Measurements from ENCODE around the gene SF3B2.
"Not testable (repeated sequence)": the region's sequence is repeated elsewhere in the genome, so short reads cannot be mapped to it uniquely, and the experiment has no call there.

The SF3B2 gene, protein sequence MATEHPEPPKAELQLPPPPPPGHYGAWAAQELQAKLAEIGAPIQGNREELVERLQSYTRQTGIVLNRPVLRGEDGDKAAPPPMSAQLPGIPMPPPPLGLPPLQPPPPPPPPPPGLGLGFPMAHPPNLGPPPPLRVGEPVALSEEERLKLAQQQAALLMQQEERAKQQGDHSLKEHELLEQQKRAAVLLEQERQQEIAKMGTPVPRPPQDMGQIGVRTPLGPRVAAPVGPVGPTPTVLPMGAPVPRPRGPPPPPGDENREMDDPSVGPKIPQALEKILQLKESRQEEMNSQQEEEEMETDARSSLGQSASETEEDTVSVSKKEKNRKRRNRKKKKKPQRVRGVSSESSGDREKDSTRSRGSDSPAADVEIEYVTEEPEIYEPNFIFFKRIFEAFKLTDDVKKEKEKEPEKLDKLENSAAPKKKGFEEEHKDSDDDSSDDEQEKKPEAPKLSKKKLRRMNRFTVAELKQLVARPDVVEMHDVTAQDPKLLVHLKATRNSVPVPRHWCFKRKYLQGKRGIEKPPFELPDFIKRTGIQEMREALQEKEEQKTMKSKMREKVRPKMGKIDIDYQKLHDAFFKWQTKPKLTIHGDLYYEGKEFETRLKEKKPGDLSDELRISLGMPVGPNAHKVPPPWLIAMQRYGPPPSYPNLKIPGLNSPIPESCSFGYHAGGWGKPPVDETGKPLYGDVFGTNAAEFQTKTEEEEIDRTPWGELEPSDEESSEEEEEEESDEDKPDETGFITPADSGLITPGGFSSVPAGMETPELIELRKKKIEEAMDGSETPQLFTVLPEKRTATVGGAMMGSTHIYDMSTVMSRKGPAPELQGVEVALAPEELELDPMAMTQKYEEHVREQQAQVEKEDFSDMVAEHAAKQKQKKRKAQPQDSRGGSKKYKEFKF

DNA sequence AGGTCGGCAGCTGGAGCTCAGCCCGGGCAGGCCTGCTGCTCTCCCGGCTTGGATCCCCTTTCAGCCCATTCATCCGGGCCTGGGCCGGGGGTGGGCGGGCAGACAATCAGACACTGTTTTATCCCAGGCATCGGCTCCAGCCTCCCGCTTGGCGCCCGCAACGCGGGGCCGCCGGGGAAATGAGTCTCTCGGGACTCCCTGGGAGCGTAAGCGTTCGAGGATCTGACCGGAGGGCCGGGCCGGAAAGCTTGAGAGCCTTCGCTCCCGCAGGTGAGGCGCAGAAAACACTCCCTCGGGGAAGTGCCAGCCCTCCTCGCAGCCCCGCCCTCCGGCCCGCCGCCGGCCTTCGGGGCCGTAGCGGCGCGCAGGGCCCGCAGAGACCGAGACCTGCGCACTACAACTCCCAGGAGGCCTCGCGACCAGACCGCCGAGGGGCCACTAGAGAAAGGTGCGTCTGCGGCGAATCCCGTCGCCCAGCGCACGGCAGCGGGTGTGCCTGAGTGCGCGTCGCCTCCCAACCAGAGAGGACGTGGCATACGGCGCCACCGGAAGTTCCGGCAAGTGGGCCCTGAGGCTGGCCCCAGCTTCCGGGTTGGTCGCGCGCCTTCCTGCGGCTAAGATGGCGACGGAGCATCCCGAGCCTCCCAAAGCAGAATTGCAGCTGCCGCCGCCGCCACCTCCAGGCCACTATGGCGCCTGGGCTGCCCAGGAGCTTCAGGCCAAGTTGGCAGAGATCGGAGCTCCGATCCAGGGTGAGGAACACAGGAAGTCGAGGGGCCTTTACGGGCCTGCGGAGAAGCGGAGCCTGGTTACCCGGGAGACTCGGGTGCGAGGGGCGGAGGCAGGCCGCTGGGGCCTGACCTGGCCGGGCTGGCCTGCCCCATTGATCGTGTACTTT, at the start of gene SF3B2:
TSS of gene SF3B2 (plus strand) at position 599 of the 898 bp plus-strand sequence. CDS start at position 620, 21 bp downstream.
- peak; percentile 99 for DNase-seq

DNA sequence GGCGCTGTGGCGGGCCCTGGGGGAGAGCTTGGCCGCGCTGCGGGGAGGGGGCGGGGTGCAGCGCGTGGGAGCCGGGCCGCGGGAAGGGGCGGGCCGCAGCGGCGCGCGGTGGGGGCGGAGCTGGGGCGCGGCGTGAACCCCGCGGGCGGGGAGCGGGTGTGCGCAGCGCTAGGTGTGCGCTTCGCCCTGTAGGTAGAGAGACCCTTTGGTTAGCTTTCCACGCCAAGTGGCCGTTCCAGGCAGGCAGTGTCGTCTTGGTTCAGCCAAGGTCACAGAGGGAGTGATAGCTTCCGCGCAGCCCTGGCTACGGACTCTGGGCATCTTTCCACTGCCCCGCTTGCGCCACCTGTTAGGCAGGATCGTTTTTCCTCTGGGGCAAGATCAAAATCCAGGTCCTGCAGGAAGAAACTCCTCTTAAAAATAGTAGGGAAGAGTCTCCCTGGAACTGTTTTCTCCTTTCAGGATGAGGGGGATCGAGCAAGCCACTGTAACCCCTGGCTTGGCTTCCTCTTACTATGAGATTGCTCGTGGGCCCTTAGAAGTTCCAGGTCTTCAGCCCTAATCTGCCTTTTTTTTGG, 49.4 kb upstream of the SF3B2 start:
- DNase-seq = no peak

DNA sequence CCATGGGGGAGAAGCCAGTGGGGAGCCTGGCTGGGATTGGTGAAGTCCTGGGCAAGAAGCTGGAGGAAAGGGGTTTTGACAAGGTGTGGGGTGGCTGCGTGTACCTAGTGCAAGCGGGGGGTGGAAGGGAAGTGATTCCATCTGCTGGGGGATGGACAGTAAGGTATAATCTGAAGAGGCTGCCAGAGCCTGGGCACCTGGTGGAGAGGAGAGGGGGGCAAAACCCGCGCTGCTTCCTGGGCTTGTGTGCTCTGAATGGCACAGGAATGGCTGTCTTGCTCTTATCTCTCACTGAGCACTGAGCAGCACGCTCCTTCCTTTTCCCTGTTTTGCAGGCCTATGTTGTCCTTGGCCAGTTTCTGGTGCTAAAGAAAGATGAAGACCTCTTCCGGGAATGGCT, 48.9 kb upstream of the SF3B2 start:
- no peak for DNase-seq

DNA sequence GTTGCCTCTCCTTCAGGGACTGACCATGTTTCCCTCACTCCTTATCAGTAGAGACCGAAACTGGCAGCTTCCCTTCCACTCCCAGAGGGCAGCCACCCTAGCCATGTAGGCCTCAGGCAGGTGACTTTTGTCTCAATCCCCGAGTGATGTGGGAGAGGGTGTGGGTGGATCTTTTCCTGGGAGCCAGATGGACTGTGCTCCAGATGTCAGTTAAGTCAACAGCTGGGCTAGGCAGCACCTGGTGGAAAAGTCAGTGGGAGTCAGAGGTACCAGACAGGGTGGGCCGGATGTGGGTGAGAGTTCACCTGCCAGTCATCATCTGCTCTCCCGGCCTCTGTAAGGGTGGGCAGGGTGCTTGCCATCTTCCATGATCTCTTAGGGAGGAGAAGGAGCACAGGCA, 48.0 kb upstream of the SF3B2 start:
- DNase-seq = no peak

DNA sequence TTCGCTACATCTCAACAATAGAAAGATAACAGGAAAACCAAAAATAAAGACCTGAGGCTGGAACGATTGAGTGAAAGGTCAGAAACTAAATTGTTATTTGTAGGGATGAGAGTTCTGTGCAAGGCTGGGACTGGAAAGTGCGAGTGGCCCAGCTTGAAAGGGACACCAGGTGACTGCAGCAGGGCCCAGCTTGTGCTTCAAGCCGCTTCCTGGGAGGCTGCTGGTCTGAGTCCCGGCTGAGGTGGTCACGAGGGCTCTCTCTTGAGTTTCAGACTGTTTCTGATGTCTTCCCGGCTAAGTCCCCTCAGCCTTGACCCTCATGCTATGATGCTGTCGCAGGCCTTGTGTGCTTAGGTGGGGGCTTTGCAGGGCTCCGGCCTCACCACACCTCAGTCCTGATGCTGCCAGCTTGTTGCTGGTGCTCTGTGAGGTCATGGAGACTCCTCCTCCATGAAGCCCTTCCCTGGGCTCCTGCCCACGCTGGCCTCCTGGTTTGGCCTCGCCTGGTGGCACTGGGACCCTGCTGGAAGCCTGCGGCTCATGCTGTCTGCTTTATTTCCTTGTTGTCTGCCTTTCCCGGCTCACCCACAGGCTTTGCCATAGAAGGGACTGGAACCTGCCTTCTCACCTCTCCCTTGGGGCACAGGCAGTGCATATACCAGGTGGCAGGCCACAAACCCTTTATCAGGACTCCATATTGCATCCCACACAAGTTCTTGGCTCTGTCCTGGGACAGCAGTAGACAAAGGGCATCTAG, 45.9 kb upstream of the SF3B2 start:
- no peak for DNase-seq

DNA sequence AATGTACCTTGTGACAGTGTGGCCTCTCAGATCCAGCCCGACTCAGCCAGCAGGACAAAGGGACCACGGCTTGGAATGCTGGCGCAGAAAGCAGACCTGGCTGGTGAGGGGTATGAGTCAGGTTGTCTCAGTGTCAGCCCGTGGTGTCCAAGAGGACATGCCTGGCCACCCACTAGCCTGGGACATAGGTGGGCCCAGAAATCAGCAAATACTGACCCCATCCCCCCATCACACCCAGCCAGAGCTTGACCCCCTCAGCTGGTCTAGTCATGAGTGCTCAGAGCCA, 45.3 kb upstream of the SF3B2 start:
- DNase-seq = no peak

DNA sequence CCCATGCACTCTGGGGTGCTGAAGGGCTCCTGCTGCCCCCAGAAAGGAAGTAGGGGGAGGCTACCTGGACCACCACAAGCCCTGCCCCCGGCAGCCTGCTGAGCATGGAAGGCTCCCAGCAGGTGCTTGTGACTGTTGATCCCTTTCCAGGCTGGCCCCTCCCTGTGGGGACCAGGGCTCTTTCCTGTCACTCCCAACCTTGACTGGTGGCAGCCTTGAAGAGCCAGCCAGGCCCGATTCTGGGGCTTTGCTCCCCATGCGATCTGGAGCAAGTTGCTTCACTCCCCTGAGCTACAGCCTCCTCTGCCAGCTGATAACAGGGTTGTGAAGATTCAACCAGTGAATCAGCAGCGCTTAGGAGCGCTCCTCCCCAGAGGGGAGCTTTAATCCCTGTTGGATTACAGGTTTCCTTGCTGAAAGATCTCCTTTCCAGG, 44.9 kb upstream of the SF3B2 start:
- DNase-seq = no peak

DNA sequence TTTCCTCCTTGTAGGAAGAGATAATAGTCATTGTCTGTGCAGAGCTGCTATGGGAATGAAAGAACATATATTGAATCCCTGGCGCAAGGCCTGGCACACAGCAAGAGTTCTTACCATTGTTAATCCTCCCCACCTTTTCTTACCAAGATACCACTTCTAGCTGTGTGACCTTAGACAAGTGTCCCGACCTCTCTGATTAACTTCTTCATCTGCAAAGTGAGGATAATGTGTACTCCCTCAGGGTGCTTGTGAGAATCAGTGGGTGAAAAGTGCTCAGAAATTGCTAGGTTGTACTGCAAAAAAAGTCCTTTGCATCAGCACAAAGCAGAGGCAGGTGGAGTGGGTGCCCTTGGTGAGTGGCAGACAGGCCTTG, 44.1 kb upstream of the SF3B2 start:
- DNase-seq = no peak

DNA sequence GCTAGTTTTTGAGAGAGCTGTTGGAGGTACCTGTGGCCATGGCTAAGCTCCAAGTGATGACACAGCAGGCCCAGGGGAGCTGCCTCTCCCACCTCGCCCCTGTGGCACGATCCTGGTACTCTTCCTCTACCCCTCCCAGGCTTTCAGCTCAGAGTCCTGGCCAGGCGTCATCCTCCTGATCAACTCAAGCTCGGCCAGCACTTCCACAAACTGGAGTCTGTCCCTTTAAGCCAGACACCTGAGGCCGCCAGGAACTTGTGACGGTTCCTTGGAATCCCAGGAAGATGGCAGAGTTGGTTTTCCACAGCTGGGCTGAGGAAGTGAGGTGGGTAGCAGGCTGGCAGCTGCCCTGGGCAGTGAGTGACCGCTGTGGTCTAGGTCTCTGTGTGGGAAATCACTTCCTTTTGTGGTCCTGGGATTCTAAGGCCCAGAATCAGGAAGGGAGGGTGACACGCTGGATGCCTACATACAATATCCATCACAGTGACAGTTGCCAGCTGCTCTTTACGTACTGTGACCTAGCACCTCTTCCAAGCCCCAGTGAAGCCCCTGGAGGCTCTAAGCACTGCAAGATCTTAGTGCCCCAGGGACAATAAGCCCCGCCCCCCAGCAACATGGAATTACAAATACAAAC, 43.6 kb upstream of the SF3B2 start:
- DNase-seq = no peak

DNA sequence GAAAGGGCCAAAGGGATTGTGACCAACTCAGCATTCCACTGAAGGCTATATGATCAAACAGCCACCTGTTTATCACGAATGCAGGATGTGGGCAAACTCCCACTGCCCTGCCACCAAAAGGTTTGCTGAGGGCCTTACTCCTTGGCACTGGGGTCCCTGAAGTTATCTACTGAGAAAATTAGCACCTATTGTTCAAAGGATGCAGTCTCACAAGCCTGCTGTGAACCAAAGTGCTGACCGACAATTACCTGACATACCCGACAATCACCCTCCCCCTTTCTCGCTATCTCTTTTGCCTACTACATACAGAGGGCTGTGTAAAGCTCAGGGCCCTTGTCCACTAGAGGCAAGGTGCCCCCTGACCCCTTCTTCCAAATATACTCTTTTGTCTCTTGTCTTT, 42.1 kb upstream of the SF3B2 start:
- DNase-seq = not testable (repeated sequence)

DNA sequence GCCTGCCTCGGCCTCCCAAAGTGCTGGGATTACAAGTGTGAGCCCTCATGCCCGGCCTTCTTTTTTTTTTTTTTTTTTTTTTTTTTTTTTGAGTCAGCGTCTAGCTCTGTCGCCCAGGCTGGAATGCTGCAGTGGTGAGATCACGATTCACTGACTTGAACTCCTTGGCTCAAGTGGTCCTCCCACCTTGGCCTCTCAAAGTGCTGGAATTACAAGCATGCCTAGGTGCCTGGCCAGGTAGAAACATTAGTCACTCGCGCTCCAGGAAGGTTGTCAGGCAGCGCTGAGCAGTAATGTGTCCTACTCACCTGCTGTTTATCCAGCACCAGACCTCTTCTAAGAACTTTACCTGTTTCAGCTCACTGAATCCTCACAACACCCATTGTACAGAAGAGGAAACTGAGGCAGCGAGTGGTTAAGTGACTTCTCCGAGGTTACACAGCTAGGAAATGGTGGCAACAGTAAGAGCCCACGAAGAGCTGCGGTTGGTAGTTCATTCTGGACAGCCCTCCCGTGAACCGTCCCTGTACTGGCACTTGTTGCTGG, 40.9 kb upstream of the SF3B2 start:
- DNase-seq = no peak

DNA sequence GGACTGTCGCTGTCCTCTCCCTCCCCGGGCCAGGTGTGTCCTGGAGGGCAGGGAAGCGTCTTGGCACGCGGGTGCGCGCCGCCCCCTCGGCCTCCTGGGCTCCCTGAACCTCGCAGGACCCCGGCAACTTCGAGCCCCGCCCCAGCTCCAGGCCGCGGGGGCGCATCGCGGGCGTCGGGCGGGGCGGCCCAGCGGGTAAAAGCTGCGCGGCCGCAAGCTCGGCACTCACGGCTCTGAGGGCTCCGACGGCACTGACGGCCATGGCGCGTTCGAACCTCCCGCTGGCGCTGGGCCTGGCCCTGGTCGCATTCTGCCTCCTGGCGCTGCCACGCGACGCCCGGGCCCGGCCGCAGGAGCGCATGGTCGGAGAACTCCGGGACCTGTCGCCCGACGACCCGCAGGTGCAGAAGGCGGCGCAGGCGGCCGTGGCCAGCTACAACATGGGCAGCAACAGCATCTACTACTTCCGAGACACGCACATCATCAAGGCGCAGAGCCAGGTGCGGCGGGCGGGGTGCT, 40.3 kb upstream of the SF3B2 start, which contains the start of gene CST6:
TSS of gene CST6 (plus strand) at position 224 of the 519 bp plus-strand sequence. CDS start at position 261, 37 bp downstream.
- no peak for DNase-seq

DNA sequence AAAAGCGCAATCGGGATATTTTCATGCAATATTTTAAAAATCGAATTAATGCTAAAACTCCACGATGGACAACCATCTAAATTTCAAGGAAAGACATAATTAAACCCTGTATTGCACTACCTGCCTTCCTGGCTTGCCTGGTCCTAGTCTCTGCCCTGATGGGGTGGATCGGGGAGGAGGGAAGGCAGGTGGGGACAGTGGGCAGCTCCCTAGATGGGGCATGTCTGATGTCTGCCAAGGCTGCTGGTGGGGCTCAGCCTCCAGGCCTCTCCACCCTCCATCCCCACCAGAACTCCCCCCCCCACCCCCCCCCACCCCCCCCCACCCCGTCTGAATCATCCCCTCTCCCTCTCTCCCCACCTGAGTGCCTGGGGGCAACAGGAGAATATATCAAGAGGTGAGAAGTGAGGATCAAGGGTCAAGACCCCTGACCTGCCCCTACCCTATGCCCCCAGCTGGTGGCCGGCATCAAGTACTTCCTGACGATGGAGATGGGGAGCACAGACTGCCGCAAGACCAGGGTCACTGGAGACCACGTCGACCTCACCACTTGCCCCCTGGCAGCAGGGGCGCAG, 39.7 kb upstream of the SF3B2 start:
- no peak for DNase-seq

DNA sequence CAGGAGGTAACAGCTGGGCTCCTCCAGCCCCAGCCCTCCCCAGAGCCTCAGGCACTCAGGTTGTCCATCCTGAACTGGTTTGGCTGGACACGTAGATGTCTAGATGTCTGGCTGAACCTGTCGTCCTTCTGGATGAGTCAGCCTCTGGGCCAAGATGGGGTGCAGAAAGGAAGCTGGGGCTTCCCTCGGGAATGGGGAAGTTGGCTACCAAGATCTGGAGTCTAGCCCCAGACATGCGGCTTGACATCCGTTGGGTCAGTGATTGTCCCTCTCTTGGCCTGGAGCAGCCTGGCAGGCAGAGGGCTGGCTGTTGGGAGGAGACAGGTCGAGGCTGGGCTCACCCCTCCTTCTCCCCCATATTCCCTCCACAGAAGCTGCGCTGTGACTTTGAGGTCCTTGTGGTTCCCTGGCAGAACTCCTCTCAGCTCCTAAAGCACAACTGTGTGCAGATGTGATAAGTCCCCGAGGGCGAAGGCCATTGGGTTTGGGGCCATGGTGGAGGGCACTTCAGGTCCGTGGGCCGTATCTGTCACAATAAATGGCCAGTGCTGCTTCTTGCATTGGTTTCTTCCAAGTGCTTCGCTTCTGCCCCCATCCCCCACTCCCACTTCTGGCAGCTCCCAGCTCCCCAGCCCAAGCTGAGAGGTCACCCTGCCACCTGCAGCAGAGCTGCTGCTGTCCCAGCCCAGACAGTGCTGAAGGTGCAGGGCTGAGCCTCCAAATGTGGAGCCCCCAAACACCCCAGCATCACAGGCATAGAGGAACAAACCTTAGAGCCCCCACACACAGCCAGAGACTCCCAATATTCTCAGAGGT, 39.0 kb upstream of the SF3B2 start:
- no peak for DNase-seq

DNA sequence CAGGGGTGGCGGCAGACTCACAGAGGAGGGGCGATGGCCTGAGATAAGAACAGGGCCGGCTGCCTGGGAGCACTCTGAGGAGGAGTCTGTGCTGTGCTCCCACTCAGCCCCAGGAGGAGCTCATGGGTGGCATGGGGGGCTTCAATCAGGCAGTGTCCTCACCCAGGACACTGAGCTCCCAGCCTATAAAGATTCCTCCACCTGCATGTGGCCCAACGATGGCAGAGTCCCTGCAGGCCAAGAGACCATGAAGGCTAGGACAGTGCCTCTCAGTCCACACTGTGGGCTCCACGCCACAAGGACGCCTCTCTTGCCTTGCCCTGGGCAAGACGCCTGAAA, 38.4 kb upstream of the SF3B2 start:
- no peak for DNase-seq

DNA sequence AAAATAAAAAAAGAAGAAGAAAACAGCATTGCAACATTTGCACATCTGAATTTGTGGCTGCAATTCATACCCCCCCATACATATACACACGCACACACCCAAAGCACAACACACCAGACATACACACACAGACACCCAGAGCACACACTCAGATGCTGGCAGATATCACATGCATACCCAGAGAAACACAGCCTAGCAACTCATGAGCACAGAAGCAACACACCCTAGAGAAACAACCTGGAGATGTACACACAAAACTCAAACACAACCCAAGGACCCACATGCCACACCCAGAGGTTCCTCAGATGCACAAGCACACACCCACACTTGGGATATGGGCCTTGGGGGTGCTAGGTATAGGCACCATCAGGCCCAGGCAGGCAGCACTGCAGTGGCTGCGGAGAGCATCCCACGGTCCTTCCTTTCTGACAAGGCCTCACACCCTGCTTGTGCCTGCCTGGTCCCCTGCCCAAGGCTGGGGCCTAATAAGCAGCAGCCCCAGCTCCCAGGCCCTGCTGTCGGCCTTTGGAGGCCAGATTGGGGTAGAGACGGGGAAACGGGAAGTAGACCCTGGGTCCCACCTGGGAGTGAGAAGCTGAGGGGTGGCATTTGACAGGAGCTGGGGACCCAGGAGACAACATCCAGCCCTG, 37.2 kb upstream of the SF3B2 start:
- DNase-seq = no peak

DNA sequence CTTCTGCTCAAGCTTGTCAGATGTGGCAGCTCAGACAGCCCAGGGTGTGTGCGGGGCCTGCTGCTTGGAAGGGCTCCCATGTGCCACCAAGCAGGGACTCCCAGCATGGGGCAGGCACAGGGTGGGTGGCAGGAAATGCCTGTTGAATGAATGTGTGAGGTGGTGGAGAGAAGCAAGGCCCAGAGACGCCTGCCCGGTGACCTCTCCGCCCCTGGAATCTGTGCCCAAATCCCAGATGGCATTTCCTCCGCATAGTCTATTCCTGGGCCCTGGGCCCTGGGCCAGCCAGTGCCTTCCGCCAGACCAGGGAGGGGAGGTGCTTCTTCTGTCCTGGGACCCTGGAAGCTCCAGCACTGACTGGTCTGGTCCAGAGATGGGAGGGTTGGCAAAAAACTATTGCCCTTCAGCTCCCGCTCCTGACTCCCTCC, 36.7 kb upstream of the SF3B2 start:
- no peak for DNase-seq

DNA sequence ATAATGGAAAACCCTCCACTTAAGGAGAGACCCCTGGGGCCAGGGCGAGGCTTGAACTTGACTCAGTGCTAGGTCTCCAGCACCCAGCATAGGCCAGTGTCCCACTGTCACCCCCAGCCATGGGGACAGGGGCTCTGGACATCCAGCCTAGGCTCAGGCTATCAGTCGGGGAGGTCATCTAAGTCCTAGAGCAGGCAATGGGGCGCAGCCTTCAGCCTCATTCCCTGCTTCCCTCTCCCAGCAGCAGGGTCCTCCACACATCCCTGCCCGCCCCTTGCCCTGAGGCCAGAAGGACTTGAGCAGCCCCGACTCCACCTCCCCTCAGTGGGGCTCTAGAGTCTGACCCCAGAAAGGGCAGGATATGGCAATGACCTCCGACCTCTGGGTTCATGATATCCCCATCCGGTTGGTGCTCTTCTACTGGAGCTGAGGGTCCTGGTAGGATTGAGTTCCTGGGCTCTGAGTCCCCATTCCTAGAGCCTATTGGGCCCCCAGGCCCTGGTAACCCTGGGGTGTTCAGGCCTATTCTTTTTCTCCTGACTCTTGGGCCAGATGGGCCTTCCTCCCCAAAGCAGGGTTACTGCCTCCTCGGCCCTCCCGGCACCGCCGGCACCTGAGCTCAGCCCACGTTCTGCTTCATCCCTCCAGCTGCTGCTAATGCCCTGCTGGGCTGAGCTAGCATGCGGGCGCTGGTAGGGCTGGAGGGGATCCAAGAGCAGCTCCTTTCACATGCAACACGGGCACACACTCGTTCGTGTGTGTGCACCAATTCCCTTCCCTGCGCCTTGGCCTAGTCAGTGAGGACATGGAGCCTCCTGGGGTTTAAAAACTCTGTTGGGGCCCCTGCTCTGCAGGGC, 36.0 kb upstream of the SF3B2 start:
- DNase-seq = no peak
